Liver (tissue), 3 donors: Measurements from ENCODE around the gene DESI1.

ENCODE experiments used
- JUND ChIP-seq, 2 donors: IDR thresholded peaks; 2 replicates each; pipeline ENCODE4 v1.6.1; 2016; ENCODE audit warnings: antibody characterized with exemption in 2 of 2
- NR2F2 ChIP-seq: IDR thresholded peaks from 2 replicates; pipeline ENCODE4 v1.6.1; 2016; ENCODE audit warnings: antibody characterized with exemption
- TAF1 ChIP-seq: conservative IDR thresholded peaks from 2 replicates; pipeline ENCODE4 v1.6.1; 2016; ENCODE audit warnings: antibody characterized with exemption, mild to moderate bottlenecking
- TF ChIP-seq, protein P1 (sequence below): fragments of 150-350 bp; IDR thresholded peaks from 2 replicates; pipeline ENCODE4 v1.5.1; 2017; ENCODE audit warnings: improper control_type of control experiment, low read depth, low read length; ENCODE audit not compliant: missing input control
- TF ChIP-seq, protein P2 (sequence below): IDR thresholded peaks from 2 replicates; pipeline ENCODE4 v1.6.1; 2016; ENCODE audit warnings: antibody characterized with exemption
- donor health status: healthy.
- donor health status: healthy.

DNA sequence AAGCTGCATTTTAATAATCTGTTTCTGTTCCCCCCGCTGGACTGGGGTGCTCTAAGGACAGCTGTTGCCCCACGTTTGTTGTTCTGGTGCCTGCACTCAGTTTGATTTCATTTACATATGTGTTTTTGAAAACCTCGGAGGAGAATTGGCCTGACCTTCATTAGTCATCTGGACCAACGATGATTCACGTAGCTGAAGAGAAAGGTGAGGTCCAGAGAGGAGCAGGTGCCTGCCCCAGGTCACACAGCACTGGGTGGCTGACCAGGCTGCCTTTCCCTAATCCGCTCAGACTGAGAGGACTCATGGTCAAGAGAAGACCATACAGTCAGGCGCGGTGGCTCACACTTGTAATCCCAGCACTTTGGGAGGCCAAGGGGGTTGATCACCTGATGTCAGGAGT lies 56.3 kb downstream of the DESI1 start:
- TF ChIP-seq, protein P1, sequence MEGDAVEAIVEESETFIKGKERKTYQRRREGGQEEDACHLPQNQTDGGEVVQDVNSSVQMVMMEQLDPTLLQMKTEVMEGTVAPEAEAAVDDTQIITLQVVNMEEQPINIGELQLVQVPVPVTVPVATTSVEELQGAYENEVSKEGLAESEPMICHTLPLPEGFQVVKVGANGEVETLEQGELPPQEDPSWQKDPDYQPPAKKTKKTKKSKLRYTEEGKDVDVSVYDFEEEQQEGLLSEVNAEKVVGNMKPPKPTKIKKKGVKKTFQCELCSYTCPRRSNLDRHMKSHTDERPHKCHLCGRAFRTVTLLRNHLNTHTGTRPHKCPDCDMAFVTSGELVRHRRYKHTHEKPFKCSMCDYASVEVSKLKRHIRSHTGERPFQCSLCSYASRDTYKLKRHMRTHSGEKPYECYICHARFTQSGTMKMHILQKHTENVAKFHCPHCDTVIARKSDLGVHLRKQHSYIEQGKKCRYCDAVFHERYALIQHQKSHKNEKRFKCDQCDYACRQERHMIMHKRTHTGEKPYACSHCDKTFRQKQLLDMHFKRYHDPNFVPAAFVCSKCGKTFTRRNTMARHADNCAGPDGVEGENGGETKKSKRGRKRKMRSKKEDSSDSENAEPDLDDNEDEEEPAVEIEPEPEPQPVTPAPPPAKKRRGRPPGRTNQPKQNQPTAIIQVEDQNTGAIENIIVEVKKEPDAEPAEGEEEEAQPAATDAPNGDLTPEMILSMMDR: no peak
- TF ChIP-seq JUND (IDR thresholded peaks at IDR 0.05): no peak
- TF ChIP-seq NR2F2: no peak
- TF ChIP-seq TAF1: no peak
- TF ChIP-seq, protein P2, sequence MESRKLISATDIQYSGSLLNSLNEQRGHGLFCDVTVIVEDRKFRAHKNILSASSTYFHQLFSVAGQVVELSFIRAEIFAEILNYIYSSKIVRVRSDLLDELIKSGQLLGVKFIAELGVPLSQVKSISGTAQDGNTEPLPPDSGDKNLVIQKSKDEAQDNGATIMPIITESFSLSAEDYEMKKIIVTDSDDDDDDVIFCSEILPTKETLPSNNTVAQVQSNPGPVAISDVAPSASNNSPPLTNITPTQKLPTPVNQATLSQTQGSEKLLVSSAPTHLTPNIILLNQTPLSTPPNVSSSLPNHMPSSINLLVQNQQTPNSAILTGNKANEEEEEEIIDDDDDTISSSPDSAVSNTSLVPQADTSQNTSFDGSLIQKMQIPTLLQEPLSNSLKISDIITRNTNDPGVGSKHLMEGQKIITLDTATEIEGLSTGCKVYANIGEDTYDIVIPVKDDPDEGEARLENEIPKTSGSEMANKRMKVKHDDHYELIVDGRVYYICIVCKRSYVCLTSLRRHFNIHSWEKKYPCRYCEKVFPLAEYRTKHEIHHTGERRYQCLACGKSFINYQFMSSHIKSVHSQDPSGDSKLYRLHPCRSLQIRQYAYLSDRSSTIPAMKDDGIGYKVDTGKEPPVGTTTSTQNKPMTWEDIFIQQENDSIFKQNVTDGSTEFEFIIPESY: no peak
